ENCODE data around the gene CXCL1. TPM values are rescaled to one million over a fixed set of nuclear protein-coding genes. Genes with fewer than 3 reads are reported as not detected.

Gene CXCL1
- total RNA-seq, 1 donor from 2014 or later = not detected

DNA sequence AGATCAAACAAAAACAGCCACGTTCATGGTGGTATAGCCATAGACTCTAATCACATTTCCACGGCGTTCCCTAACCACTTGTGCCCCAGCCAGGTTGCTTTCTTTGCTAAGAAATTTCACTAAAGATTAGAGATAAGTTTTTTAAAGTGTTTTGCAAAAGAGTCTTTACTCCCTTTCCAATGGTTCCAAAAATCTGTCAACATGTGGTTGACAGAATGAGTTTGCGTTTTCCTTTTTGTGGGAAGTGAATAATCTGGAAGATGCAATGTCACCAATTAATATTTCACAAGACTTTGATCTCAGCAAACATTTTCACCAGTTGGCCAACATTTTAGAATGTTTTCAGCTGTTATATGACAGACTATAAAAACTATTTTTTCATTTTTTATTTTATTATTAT, 35.3 kb downstream of the CXCL1 start:
- Mint-ChIP-seq H3K36me3 (ENCODE audit: low read depth) (no peaks in the 10 kb centered on the region), H3K4me3 (no peak overlapping the region), H3K27ac (no peak overlapping the region), H3K27me3 (no peaks in the 10 kb centered on the region), H3K9me3 (no peaks in the 10 kb centered on the region), H3K4me1 (no peaks in the 10 kb centered on the region)
- intact Hi-C loops (cut with micrococcal nuclease) = no loop called here
- DNase-seq (no peak), ATAC-seq (ENCODE audit: low read depth) (no peak)
- CTCF ChIA-PET = no interaction called here
- TF ChIP-seq, protein P1, sequence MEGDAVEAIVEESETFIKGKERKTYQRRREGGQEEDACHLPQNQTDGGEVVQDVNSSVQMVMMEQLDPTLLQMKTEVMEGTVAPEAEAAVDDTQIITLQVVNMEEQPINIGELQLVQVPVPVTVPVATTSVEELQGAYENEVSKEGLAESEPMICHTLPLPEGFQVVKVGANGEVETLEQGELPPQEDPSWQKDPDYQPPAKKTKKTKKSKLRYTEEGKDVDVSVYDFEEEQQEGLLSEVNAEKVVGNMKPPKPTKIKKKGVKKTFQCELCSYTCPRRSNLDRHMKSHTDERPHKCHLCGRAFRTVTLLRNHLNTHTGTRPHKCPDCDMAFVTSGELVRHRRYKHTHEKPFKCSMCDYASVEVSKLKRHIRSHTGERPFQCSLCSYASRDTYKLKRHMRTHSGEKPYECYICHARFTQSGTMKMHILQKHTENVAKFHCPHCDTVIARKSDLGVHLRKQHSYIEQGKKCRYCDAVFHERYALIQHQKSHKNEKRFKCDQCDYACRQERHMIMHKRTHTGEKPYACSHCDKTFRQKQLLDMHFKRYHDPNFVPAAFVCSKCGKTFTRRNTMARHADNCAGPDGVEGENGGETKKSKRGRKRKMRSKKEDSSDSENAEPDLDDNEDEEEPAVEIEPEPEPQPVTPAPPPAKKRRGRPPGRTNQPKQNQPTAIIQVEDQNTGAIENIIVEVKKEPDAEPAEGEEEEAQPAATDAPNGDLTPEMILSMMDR (IDR thresholded peaks at IDR 0.05) = no peak
- POLR2A ChIA-PET = no interaction called here

DNA sequence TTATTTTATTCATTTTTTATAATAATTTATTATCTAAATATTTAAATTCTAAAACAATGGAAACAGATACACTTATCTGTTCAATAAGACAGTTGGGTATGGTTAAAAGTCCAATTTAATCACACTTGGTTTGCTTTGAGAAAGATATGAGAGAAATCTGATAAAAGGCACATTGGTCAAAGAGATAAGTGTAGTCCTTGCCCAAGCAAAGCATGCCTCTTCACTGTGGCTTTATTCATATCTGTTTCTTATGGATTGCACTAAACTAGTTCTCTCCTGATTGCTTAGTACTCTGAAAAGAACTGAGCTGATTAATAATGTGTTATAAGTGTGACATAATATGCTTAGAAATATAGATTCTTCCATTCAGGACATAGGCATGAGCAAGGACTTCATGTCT, 39.8 kb downstream of the CXCL1 start:
- no peak for ATAC-seq (ENCODE audit: low read depth)
- POLR2A ChIA-PET = no interaction called here
- TF ChIP-seq, protein P1 (IDR thresholded peaks at IDR 0.05) = no peak
- Mint-ChIP-seq H3K4me3 (no peak overlapping the region), H3K36me3 (ENCODE audit: low read depth) (no peaks in the 10 kb centered on the region), H3K4me1 (no peaks in the 10 kb centered on the region), H3K27ac (no peak overlapping the region), H3K9me3 (no peaks in the 10 kb centered on the region), H3K27me3 (no peaks in the 10 kb centered on the region)
- CTCF ChIA-PET = no interaction called here
- intact Hi-C loops (cut with micrococcal nuclease) = no loop called here
- DNase-seq = no peak

DNA sequence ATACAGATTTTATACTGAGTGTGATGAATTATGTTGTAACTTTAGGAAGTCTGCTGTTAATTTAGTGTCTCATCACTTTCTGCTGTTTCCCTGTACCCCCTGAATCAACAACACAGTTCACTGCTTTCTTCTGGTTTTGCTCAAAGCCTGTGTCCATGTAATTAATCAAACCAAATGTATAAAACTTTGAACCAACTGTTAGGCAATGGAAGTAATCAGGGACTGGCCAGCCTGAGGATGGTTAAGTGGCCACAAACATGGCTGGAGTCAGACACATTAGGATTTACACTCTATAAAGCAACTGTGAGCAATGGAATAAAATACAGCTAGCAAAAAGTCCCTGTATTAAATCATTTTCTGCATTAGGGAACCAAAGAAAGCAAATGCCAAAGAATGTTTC, 42.6 kb downstream of the CXCL1 start:
- Mint-ChIP-seq H3K9me3 (no peaks in the 10 kb centered on the region), H3K27ac (no peak overlapping the region), H3K4me3 (no peak overlapping the region), H3K4me1 (no peaks in the 10 kb centered on the region), H3K27me3 (no peaks in the 10 kb centered on the region), H3K36me3 (ENCODE audit: low read depth) (no peaks in the 10 kb centered on the region)
- TF ChIP-seq, protein P1 (IDR thresholded peaks at IDR 0.05) = no peak
- ATAC-seq (ENCODE audit: low read depth) (no peak), DNase-seq (no peak)
- CTCF ChIA-PET = no interaction called here
- intact Hi-C loops (cut with micrococcal nuclease) = no loop called here
- POLR2A ChIA-PET = no interaction called here

DNA sequence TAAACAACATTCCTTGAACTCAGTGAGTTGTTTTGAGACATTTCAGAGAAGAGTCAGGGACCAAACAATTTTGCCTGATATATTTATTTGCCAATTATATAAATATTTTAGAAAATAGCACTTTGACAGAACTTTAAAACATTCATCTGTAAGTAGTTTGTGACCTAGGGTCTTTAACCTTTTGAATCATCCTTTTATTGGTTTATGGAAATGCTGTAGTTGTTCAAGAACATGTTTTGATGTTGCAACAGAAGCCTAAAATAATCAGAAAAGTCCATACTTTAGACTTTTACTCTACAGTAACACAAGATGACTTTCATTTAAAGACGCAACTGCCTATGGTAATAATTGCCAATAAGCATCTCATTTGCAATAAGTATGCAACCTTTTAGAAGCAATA, 43.0 kb downstream of the CXCL1 start:
- H3K27ac Mint-ChIP-seq = no peak overlapping the region
- intact Hi-C loops (cut with micrococcal nuclease) = no loop called here
- H3K4me3 Mint-ChIP-seq = no peak overlapping the region
- DNase-seq (no peak), ATAC-seq (ENCODE audit: low read depth) (no peak)
- POLR2A ChIA-PET = no interaction called here
- H3K27me3 Mint-ChIP-seq = no peaks in the 10 kb centered on the region
- H3K36me3 Mint-ChIP-seq (ENCODE audit: low read depth) = no peaks in the 10 kb centered on the region
- H3K4me1 Mint-ChIP-seq = no peaks in the 10 kb centered on the region
- CTCF ChIA-PET = no interaction called here
- no peaks in the 10 kb centered on the region for H3K9me3 Mint-ChIP-seq
- TF ChIP-seq, protein P1 (IDR thresholded peaks at IDR 0.05) = no peak

DNA sequence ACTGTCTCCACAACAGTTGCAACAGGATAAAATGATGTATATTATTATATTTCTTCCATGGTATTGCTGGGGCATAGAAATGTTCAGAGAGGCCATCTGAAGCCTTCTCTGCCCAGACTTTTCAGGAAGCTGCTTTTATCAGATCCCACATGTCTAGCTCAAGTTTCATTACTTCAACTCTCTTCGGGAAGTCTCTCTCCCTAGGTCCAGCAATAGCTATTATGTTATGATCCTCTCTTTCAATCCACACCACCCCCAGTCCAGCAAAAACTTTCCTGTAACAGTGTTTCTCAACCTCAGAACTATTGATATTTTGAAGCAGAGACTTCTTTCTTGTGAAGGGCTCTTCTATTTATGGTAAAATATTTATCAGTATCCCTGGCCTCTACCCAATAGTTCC, 44.9 kb downstream of the CXCL1 start:
- Mint-ChIP-seq H3K27me3 (no peaks in the 10 kb centered on the region), H3K36me3 (ENCODE audit: low read depth) (no peaks in the 10 kb centered on the region), H3K27ac (no peak overlapping the region), H3K9me3 (no peaks in the 10 kb centered on the region), H3K4me1 (no peaks in the 10 kb centered on the region), H3K4me3 (no peak overlapping the region)
- CTCF ChIA-PET = interaction anchor here (0.5 kb wide), 1 partner anchor 463 kb away, joined by 3 read pairs; no protein-coding TSS in a partner anchor
- TF ChIP-seq, protein P1 (IDR thresholded peaks at IDR 0.05) = no peak
- intact Hi-C loops (cut with micrococcal nuclease) = no loop called here
- ATAC-seq (ENCODE audit: low read depth) = no peak
- no peak for DNase-seq
- POLR2A ChIA-PET = no interaction called here

Measured in activated B cell treated with CpG ODN at 0.5 μM for 24 hours (primary cell).